Nephron progenitor cell (in vitro differentiated cells): ENCODE measurements around the gene ZNF521.

Experiments used
- DNase-seq: peaks from one replicate; pipeline ENCODE4 v3.0.0; 2021
- H3K27ac Mint-ChIP-seq: 2 replicates; pipeline ENCODE4 v1.8.0; 2021; ENCODE audit warnings: mild to moderate bottlenecking, moderate library complexity, mixed read lengths
- H3K27me3 Mint-ChIP-seq: 2 replicates; pipeline ENCODE4 v1.8.0; 2021; ENCODE audit warnings: mild to moderate bottlenecking, low read depth, mixed read lengths; ENCODE audit not compliant: poor library complexity
- H3K36me3 Mint-ChIP-seq: 2 replicates; pipeline ENCODE4 v1.8.0; 2021; ENCODE audit warnings: low read depth, mixed read lengths
- H3K4me1 Mint-ChIP-seq: 2 replicates; pipeline ENCODE4 v1.8.0; 2021; ENCODE audit warnings: mixed read lengths
- H3K4me3 Mint-ChIP-seq: 2 replicates; pipeline ENCODE4 v1.8.0; 2021; ENCODE audit warnings: mild to moderate bottlenecking, moderate library complexity, mixed read lengths
- H3K9me3 Mint-ChIP-seq: 2 replicates; pipeline ENCODE4 v1.8.0; 2021; ENCODE audit warnings: mild to moderate bottlenecking, moderate library complexity, mixed read lengths
- TF ChIP-seq, protein P1 (sequence below): fragments of 200-600 bp; sonication (generic); IDR thresholded peaks from 2 replicates; pipeline ENCODE4 v1.5.0; 2021; ENCODE audit warnings: antibody characterized with exemption

Gene ZNF521

GRCh38 chr18:25231327-25231691 is 120.7 kb downstream of the ZNF521 start:
- Mint-ChIP-seq H3K4me1 (peaks cover 54% of the 10 kb centered on the region), H3K36me3 (peaks cover 16% of the 10 kb centered on the region), H3K4me3 (no peak overlapping the region), H3K27me3 (no peaks in the 10 kb centered on the region), H3K9me3 (no peaks in the 10 kb centered on the region), H3K27ac (peak overlapping the region; percentile 98)
- no peak for DNase-seq
- TF ChIP-seq, protein P1, sequence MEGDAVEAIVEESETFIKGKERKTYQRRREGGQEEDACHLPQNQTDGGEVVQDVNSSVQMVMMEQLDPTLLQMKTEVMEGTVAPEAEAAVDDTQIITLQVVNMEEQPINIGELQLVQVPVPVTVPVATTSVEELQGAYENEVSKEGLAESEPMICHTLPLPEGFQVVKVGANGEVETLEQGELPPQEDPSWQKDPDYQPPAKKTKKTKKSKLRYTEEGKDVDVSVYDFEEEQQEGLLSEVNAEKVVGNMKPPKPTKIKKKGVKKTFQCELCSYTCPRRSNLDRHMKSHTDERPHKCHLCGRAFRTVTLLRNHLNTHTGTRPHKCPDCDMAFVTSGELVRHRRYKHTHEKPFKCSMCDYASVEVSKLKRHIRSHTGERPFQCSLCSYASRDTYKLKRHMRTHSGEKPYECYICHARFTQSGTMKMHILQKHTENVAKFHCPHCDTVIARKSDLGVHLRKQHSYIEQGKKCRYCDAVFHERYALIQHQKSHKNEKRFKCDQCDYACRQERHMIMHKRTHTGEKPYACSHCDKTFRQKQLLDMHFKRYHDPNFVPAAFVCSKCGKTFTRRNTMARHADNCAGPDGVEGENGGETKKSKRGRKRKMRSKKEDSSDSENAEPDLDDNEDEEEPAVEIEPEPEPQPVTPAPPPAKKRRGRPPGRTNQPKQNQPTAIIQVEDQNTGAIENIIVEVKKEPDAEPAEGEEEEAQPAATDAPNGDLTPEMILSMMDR: no peak

- Mint-ChIP-seq H3K4me1 (peaks cover 54% of the 10 kb centered on the region), H3K36me3 (peaks cover 22% of the 10 kb centered on the region), H3K9me3 (no peaks in the 10 kb centered on the region), H3K27me3 (no peaks in the 10 kb centered on the region), H3K4me3 (no peak overlapping the region), H3K27ac (peak overlapping the region; percentile 98)
- TF ChIP-seq, protein P1: no peak
- no peak for DNase-seq
Measured at GRCh38 chr18:25230658-25231326, 121.2 kb downstream of the ZNF521 start.

DNA sequence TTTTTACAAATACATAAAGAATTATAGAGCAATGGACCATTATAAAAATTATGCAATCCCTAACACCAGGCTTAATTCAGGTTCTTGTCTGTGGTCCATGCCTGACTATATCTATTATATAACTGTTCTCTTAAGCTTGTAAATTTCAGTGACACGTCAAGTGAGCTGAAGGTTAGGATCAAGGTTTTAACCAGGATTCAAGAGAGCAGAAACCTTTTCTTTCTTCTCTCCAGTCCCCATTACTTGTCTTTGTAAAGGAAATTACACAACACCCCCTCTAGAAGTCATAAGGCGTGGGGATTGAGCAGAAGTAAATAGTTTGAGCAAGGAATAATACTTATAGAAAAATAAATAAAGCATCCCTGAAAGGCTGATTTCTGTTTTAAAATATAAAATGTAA is 122.0 kb downstream of the ZNF521 start:
- Mint-ChIP-seq H3K27ac (no peak overlapping the region), H3K27me3 (peaks cover 2% of the 10 kb centered on the region), H3K4me1 (peaks cover 58% of the 10 kb centered on the region), H3K36me3 (peaks cover 30% of the 10 kb centered on the region), H3K9me3 (no peaks in the 10 kb centered on the region), H3K4me3 (no peak overlapping the region)
- DNase-seq: no peak
- TF ChIP-seq, protein P1: no peak

- no peak for DNase-seq
- TF ChIP-seq, protein P1: no peak
- peaks cover 62% of the 10 kb centered on the region for H3K4me1 Mint-ChIP-seq
Measured at GRCh38 chr18:25229081-25229480, 122.9 kb downstream of the ZNF521 start.

GRCh38 chr18:25228410-25228809 is 123.6 kb downstream of the ZNF521 start:
- Mint-ChIP-seq H3K4me3 (no peak overlapping the region), H3K36me3 (peaks cover 45% of the 10 kb centered on the region), H3K27me3 (peaks cover 2% of the 10 kb centered on the region), H3K9me3 (no peaks in the 10 kb centered on the region), H3K27ac (peak overlapping the region; percentile 52), H3K4me1 (peaks cover 60% of the 10 kb centered on the region)
- TF ChIP-seq, protein P1: no peak
- no peak for DNase-seq

More at GRCh38 chr18:25229081-25229480, 122.9 kb downstream of the ZNF521 start:
- peaks cover 2% of the 10 kb centered on the region for H3K27me3 Mint-ChIP-seq
- H3K27ac Mint-ChIP-seq: peak overlapping the region; percentile 60
- peaks cover 39% of the 10 kb centered on the region for H3K36me3 Mint-ChIP-seq
- H3K4me3 Mint-ChIP-seq: no peak overlapping the region
- H3K9me3 Mint-ChIP-seq: no peaks in the 10 kb centered on the region

DNA sequence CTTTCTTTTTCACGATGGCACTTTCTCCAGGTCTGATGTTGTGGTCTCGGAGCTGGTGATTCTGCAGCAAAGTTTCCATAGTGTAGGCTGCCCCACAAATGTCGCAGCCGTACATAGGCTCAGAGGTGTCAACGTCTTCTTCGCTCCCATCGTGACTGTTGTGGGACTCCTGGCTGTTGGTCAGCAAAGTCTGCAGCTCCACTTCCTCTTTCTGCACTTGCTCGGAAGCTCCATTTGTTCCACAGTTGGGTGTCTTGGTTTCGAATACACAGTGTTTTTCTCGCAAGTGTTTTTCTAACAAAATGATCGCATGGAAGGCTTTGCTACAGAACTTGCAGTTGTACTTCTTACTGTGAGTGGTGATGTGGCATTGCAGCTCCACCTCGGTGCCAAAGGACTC is 126.8 kb downstream of the ZNF521 start:
- Mint-ChIP-seq H3K27me3 (peaks cover 2% of the 10 kb centered on the region), H3K9me3 (no peaks in the 10 kb centered on the region), H3K36me3 (peaks cover 68% of the 10 kb centered on the region), H3K4me1 (peaks cover 42% of the 10 kb centered on the region), H3K4me3 (no peak overlapping the region), H3K27ac (peak overlapping the region; percentile 77)
- no peak for DNase-seq
- TF ChIP-seq, protein P1: no peak
